Progenitor cell of endocrine pancreas (in vitro differentiated cells): ENCODE data around the gene PAM. TPM values are rescaled to one million over a fixed set of nuclear protein-coding genes. Genes with fewer than 3 reads are reported as not detected.

Experiments used
- DNase-seq: peaks from one replicate; pipeline ENCODE4 v3.0.0; 2021; ENCODE audit warnings: low spot score; ENCODE audit not compliant: unreplicated experiment
- H3K27ac Mint-ChIP-seq: 2 replicates; pipeline ENCODE4 v1.8.0; 2021; ENCODE audit warnings: mild to moderate bottlenecking, moderate library complexity, mixed read lengths
- H3K27me3 Mint-ChIP-seq: 2 replicates; pipeline ENCODE4 v1.8.0; 2021; ENCODE audit warnings: mixed read lengths
- H3K36me3 Mint-ChIP-seq: 2 replicates; pipeline ENCODE4 v1.8.0; 2022; ENCODE audit warnings: mixed read lengths; ENCODE audit not compliant: insufficient read depth
- H3K4me1 Mint-ChIP-seq: 2 replicates; pipeline ENCODE4 v1.8.0; 2021; ENCODE audit warnings: low read depth, mixed read lengths
- H3K4me3 Mint-ChIP-seq: 2 replicates; pipeline ENCODE4 v1.8.0; 2021; ENCODE audit warnings: low read depth, mild to moderate bottlenecking, moderate library complexity, mixed read lengths
- H3K9me3 Mint-ChIP-seq: 2 replicates; pipeline ENCODE4 v1.8.0; 2021; ENCODE audit warnings: low read depth, mixed read lengths
- long read RNA-seq: library from polyadenylated mRNA; unstranded; transcript quantifications from one replicate; pipeline ENCODE4 v2.0.0, GENCODE V29; 2020
- total RNA-seq: library from RNA; stranded (reverse); gene quantifications from 2 replicates; pipeline ENCODE4 v1.2.1, GENCODE V29; 2021
- TF ChIP-seq, protein P1 (sequence below): fragments of 200-600 bp; sonication (generic); IDR thresholded peaks from one replicate; pipeline ENCODE4 v1.5.0; 2021; ENCODE audit warnings: antibody characterized with exemption, mild to moderate bottlenecking; ENCODE audit not compliant: unreplicated experiment

Gene PAM
- total RNA-seq = 111 and 142 TPM in 2 replicates
- long read RNA-seq, full-length matches to known transcripts = 29 of 384 reads
- long read RNA-seq, partial matches to known transcripts = 100 of 384 reads
- long read RNA-seq, other reads (novel, unspliced or antisense) = 255 of 384 reads

DNA sequence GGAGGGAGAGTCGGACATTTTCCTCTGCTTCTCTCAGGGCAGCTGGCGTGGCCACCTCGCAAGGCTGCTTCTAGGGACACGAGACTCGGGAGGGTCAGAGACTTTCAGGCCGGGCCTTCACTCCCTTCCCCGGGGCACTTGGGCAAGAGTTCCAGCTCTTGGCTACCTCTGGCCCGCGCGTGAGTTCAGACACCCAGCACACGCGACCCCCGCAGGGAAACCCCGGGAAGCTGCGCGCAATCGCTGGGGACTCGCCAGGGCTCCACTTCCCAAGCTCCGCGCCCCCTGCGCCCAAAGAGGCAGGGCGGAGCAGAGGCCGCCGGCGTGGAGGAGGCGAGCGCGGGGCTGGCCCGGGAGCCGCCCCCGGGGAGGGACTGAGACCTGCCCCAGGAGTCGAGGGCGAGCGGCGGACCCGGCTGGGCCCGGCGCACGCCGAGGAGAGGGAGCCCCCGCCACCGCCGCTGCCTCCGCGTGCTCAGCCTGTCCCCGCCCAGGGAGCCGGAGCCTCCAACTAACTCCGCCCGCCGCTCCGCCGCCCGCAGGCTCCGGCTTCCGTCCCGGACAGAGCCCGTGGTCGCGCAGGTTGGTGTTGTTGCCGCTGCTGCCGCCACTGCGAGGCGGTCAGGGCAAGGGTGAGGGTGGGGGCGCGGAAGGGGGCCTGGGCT is at the start of gene PAM:
Gene PAM (plus strand): TSS at position 539 of the 665 bp plus-strand sequence. CDS start 110,891 bp downstream, outside the sequence.
- Mint-ChIP-seq H3K4me1 (peaks cover 6% of the 10 kb centered on the region), H3K4me3 (peak within 1 kb of the TSS; percentile 94), H3K36me3 (no peaks in the 10 kb centered on the region), H3K27me3 (peaks cover 30% of the 10 kb centered on the region), H3K27ac (peak within 1 kb of the TSS; percentile 98), H3K9me3 (no peaks in the 10 kb centered on the region)
- DNase-seq = peak; percentile 73
- TF ChIP-seq, protein P1, sequence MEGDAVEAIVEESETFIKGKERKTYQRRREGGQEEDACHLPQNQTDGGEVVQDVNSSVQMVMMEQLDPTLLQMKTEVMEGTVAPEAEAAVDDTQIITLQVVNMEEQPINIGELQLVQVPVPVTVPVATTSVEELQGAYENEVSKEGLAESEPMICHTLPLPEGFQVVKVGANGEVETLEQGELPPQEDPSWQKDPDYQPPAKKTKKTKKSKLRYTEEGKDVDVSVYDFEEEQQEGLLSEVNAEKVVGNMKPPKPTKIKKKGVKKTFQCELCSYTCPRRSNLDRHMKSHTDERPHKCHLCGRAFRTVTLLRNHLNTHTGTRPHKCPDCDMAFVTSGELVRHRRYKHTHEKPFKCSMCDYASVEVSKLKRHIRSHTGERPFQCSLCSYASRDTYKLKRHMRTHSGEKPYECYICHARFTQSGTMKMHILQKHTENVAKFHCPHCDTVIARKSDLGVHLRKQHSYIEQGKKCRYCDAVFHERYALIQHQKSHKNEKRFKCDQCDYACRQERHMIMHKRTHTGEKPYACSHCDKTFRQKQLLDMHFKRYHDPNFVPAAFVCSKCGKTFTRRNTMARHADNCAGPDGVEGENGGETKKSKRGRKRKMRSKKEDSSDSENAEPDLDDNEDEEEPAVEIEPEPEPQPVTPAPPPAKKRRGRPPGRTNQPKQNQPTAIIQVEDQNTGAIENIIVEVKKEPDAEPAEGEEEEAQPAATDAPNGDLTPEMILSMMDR = no peak

DNA sequence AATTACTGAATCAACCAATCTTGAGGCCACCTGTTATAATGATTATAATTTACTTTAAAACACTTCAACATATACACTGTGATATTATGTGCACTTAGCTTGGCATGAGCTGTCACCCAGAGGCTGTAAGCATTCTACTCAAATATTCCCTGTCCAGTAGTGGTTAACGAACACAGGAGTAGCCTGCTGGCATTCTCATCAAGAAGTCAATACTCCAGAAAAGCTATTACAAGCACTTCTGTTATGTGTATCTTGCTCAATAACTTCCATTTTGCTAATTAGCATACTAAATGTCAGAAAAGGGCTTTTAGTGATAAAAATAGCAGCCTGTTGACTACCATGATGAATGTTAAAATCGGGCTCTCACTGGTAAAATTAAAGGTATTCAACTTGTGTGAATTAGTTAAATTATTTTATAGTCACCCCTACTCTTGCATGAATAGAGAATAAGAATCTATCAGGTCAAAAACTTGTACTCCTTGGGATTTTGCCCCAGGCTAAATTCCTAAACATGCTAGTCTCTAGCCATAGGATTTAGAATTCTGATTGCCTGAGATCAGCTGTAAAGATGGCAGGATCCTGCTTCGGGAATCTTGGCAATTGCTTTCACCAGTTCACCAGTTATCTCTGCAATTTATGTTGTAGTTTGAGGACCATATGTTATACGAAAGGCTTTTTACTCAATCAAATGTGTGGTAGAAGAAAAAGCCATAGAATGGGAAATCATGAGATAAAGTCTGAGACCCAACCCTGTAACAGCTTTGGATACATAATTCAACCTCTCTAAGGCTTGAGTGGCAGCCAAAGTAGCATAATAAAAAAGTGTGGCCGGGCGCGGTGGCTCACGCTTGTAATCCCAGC is 43.4 kb upstream of the PAM start:
- DNase-seq = no peak
- no peak overlapping the region for H3K4me3 Mint-ChIP-seq
- H3K4me1 Mint-ChIP-seq = no peaks in the 10 kb centered on the region
- no peak overlapping the region for H3K27ac Mint-ChIP-seq
- TF ChIP-seq, protein P1 = no peak
- no peaks in the 10 kb centered on the region for H3K9me3 Mint-ChIP-seq
- no peaks in the 10 kb centered on the region for H3K36me3 Mint-ChIP-seq
- no peaks in the 10 kb centered on the region for H3K27me3 Mint-ChIP-seq

DNA sequence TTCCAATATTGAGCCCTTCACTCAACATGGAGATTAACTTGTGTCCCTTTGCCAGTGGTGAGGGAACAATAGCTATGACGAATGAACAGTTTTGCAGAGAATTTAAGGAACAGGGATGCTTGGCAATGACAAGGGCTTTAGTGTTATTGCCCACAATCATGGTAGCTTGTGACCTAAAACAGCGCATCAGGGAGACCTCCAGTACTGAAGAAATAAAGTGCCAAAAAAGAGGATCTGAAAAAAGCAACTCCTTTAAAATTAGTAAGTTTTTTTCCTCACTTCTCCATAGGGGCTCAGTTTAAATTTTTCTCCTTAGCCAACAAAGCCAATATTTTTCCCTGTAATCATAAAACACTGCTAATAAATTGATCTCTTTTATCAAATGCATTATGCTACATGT is 41.8 kb upstream of the PAM start:
- no peak overlapping the region for H3K4me3 Mint-ChIP-seq
- H3K9me3 Mint-ChIP-seq = no peaks in the 10 kb centered on the region
- TF ChIP-seq, protein P1 = no peak
- H3K4me1 Mint-ChIP-seq = no peaks in the 10 kb centered on the region
- DNase-seq = no peak
- H3K27me3 Mint-ChIP-seq = no peaks in the 10 kb centered on the region
- no peaks in the 10 kb centered on the region for H3K36me3 Mint-ChIP-seq
- no peak overlapping the region for H3K27ac Mint-ChIP-seq

DNA sequence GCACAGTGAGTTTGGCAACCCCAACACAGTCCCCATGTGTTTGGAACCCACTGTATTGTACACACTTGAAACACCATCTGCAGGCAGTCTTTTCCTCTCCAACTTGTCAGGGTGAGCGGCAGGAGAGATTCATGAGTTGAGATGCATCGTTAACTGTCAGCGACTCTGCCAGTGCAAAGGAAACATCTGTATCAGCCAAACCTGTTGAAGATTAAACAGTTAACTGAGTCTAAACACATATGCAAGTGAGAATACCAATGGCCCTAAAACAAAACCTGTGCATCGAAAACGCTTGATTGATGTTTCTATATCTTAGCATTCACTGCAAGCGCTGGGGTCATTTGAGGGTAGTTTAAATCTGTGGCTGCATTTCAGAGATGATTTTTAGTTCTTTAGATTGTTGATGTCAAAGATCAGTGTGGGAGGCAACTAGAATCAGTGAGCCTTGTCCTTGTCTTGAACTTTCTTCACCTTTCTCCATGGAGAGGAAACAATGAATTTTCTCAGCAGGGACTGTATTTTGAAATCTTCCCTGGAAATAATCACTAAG is 41.3 kb upstream of the PAM start:
- no peak for DNase-seq
- no peaks in the 10 kb centered on the region for H3K36me3 Mint-ChIP-seq
- H3K27ac Mint-ChIP-seq = no peak overlapping the region
- no peak overlapping the region for H3K4me3 Mint-ChIP-seq
- H3K4me1 Mint-ChIP-seq = no peaks in the 10 kb centered on the region
- no peaks in the 10 kb centered on the region for H3K9me3 Mint-ChIP-seq
- TF ChIP-seq, protein P1 = no peak
- no peaks in the 10 kb centered on the region for H3K27me3 Mint-ChIP-seq
